GM10266 (cell line): Measurements from ENCODE around the gene LMLN.

Experiments
- DNase-seq: peaks from one replicate; pipeline ENCODE4 v3.0.0; 2012; ENCODE audit errors: extremely low spot score
- CTCF ChIP-seq: IDR thresholded peaks from 2 replicates; pipeline ENCODE4 v1.5.1; 2012; ENCODE audit warnings: mild to moderate bottlenecking, low read depth; ENCODE audit not compliant: control insufficient read depth, insufficient read depth; ENCODE audit errors: missing control alignments

The LMLN gene

GRCh38 chr3:197975311-197975710 lies 15.3 kb downstream of the LMLN start:
- TF ChIP-seq CTCF, result no peak
- no peak for DNase-seq

- DNase-seq, result no peak
- TF ChIP-seq CTCF, result no peak
Measured at GRCh38 chr3:197983076-197983475, 23.1 kb downstream of the LMLN start.

GRCh38 chr3:197989651-197990050 lies 29.6 kb downstream of the LMLN start:
- no peak for DNase-seq
- TF ChIP-seq CTCF, result no peak

- no peak for TF ChIP-seq CTCF
- DNase-seq, result no peak
Measured at GRCh38 chr3:197994736-197995135, 34.7 kb downstream of the LMLN start.

GRCh38 chr3:197996855-197997254 lies 36.8 kb downstream of the LMLN start:
- no peak for DNase-seq
- TF ChIP-seq CTCF, result no peak

GRCh38 chr3:197997936-197998335 lies 37.9 kb downstream of the LMLN start:
- DNase-seq, result no peak
- TF ChIP-seq CTCF, result no peak

- DNase-seq, result no peak
- no peak for TF ChIP-seq CTCF
Measured at GRCh38 chr3:198017090-198017489, 57.1 kb downstream of the LMLN start.
